NOMO-1 treated with dmso at 0.1 percent for 144 hours (cell line): ENCODE results near the gene MEPCE.

ENCODE experiments used
- DNase-seq: peaks from one replicate; lab custom pipeline; 2025; ENCODE audit not compliant: unreplicated experiment; lab: John Stamatoyannopoulos, UW

The MEPCE gene

DNA sequence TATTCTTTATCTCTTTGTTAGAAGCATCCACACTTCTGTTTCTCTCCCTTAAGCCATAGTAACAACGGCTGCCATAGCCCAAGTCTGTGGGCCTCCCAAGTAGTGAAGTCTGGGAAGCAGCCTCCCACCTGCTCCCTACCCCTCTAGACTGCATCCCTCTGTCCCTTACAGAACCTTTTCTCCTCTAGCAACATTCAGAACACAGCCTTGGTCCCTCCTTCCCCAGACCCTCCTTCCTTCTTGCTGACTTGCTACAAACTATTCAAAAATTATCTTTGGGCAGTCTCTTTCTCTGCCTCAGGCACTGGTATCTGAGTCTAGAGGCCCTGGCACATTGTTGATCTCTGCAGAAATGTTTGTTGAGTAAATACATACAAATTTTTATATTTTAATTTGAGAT, 51.8 kb downstream of the MEPCE start:
- DNase-seq, result no peak

GRCh38 chr7:100482728-100483089, 53.1 kb downstream of the MEPCE start:
- no peak for DNase-seq

DNA sequence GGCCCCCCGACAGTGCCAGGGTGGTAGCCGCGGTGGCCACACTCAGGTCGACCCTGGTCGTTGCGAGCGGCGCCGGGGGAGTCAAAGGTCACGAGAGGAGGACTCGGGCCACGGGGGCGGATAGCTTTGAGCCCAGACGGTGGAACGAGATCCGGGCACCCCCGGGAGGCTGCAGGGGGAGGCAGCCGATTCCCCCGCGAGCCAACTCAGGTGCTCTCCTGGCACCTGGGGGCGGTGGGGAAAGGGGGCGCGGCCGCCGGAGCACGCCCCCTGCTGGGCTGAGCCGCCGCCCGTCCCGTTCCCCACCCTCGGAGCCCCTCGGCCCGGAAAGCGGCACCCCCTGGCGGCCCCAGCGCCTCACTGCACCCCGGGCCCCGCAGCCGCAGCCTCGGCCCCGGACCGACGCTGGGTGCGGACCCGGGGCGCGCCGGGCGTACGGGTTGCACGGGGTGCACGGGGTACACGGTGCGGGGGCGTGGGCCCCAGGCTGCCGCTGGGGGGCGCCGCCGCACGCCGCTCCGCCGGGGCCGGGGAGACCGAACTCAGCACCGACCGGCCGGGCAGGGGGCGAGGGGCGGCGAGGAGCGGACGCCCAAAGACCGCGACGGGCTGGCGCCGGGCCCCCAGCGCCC, 53.6 kb downstream of the MEPCE start:
- DNase-seq, result peak; percentile 38
